Measurements from ENCODE around the gene PCNX2. TPM values are rescaled to one million over a fixed set of nuclear protein-coding genes. Genes with fewer than 3 reads are reported as not detected.

PCNX2 gene
- total RNA-seq, 1 experiment from 2014 or later, result 15.0 TPM

- no peak for TF ChIP-seq CTCF (IDR thresholded peaks at IDR 0.05; ENCODE audit: insufficient read depth in 1 of 2, low read depth in 1 of 2, low read length in 1 of 2, severe bottlenecking in 1 of 2, unreplicated experiment in 1 of 2)
- no peaks in the 10 kb centered on the region for H3K9me3 Mint-ChIP-seq (ENCODE audit: unreplicated experiment)
- intact Hi-C loops (cut with micrococcal nuclease; ENCODE audit: unreplicated experiment), result no loop called here
- DNase-seq, result no peak
- no peak overlapping the region for H3K4me3 ChIP-seq (ENCODE audit: low read depth, low read length)
- no TSS peak for BruUV-seq (replicated peaks)
- H3K9me3 ChIP-seq, result no peaks in the 10 kb centered on the region
- H3K36me3 Mint-ChIP-seq (ENCODE audit: insufficient read depth, unreplicated experiment), result no peaks in the 10 kb centered on the region
- no peak overlapping the region for H3K4me3 Mint-ChIP-seq (ENCODE audit: unreplicated experiment)
- ChIA-PET POLR2A (no interaction called here), CTCF (no interaction called here)
- no peaks in the 10 kb centered on the region for H3K27me3 Mint-ChIP-seq (ENCODE audit: insufficient read depth, unreplicated experiment)
- H3K36me3 ChIP-seq (ENCODE audit: control insufficient read depth, insufficient read depth, low read length), result no peaks in the 10 kb centered on the region
- H3K27ac Mint-ChIP-seq (ENCODE audit: unreplicated experiment), result no peak overlapping the region
- no peaks in the 10 kb centered on the region for H3K4me1 ChIP-seq
- H3K4me1 Mint-ChIP-seq (ENCODE audit: low read depth, unreplicated experiment), result no peaks in the 10 kb centered on the region
- H3K27me3 ChIP-seq (replicated peaks; ENCODE audit: control insufficient read depth, insufficient read depth, low read length), result no peaks in the 10 kb centered on the region
These were observed 154.6 kb downstream of the PCNX2 start for GRCh38 chr1:233140974-233141373.

- POLR2A ChIA-PET, result no interaction called here
- Histone ChIP-seq H3K27me3 (replicated peaks; ENCODE audit: control insufficient read depth, insufficient read depth, low read length) (no peaks in the 10 kb centered on the region), H3K4me1 (no peaks in the 10 kb centered on the region), H3K36me3 (ENCODE audit: control insufficient read depth, insufficient read depth, low read length) (no peaks in the 10 kb centered on the region), H3K4me3 (ENCODE audit: low read depth, low read length) (no peak overlapping the region), H3K9me3 (no peaks in the 10 kb centered on the region)
- Mint-ChIP-seq H3K9me3 (ENCODE audit: unreplicated experiment) (no peaks in the 10 kb centered on the region), H3K36me3 (ENCODE audit: insufficient read depth, unreplicated experiment) (no peaks in the 10 kb centered on the region), H3K27ac (ENCODE audit: unreplicated experiment) (no peak overlapping the region), H3K4me1 (ENCODE audit: low read depth, unreplicated experiment) (no peaks in the 10 kb centered on the region), H3K4me3 (ENCODE audit: unreplicated experiment) (no peak overlapping the region), H3K27me3 (ENCODE audit: insufficient read depth, unreplicated experiment) (no peaks in the 10 kb centered on the region)
- intact Hi-C loops (cut with micrococcal nuclease; ENCODE audit: unreplicated experiment), result no loop called here
- DNase-seq, result no peak
- TF ChIP-seq CTCF (IDR thresholded peaks at IDR 0.05; ENCODE audit: insufficient read depth in 1 of 2, low read depth in 1 of 2, low read length in 1 of 2, severe bottlenecking in 1 of 2, unreplicated experiment in 1 of 2), result no peak
- no TSS peak for BruUV-seq (replicated peaks)
- CTCF ChIA-PET, result no interaction called here
These were observed 155.0 kb downstream of the PCNX2 start for GRCh38 chr1:233140499-233140898.

GRCh38 chr1:233138788-233139585 lies 156.5 kb downstream of the PCNX2 start:
- Mint-ChIP-seq H3K27me3 (ENCODE audit: insufficient read depth, unreplicated experiment) (no peaks in the 10 kb centered on the region), H3K27ac (ENCODE audit: unreplicated experiment) (no peak overlapping the region), H3K36me3 (ENCODE audit: insufficient read depth, unreplicated experiment) (no peaks in the 10 kb centered on the region), H3K4me1 (ENCODE audit: low read depth, unreplicated experiment) (no peaks in the 10 kb centered on the region), H3K9me3 (ENCODE audit: unreplicated experiment) (no peaks in the 10 kb centered on the region), H3K4me3 (ENCODE audit: unreplicated experiment) (no peak overlapping the region)
- intact Hi-C loops (cut with micrococcal nuclease; ENCODE audit: unreplicated experiment), result no loop called here
- no peak for DNase-seq
- no peaks in the 10 kb centered on the region for H3K9me3 ChIP-seq
- CTCF ChIA-PET, result no interaction called here
- no peaks in the 10 kb centered on the region for H3K27me3 ChIP-seq (replicated peaks; ENCODE audit: control insufficient read depth, insufficient read depth, low read length)
- POLR2A ChIA-PET, result no interaction called here
- TF ChIP-seq CTCF (IDR thresholded peaks at IDR 0.05; ENCODE audit: insufficient read depth in 1 of 2, low read depth in 1 of 2, low read length in 1 of 2, severe bottlenecking in 1 of 2, unreplicated experiment in 1 of 2), result no peak
- no peak overlapping the region for H3K4me3 ChIP-seq (ENCODE audit: low read depth, low read length)
- no TSS peak for BruUV-seq (replicated peaks)
- H3K36me3 ChIP-seq (ENCODE audit: control insufficient read depth, insufficient read depth, low read length), result no peaks in the 10 kb centered on the region
- no peaks in the 10 kb centered on the region for H3K4me1 ChIP-seq
